Renal cortical epithelial cell (primary cell): ENCODE data around the gene MX2. TPM values are rescaled to one million over a fixed set of nuclear protein-coding genes. Genes with fewer than 3 reads are reported as not detected.

ENCODE experiments used
- DNase-seq: peaks from one replicate; pipeline ENCODE4 v3.0.0-alpha.2; 2011; ENCODE audit warnings: low read depth
- total RNA-seq: library from RNA; depleted of rRNA; stranded (reverse); fragments of >200 nt; gene quantifications from 2 replicates; pipeline ENCODE4 v1.2.3, GENCODE V29; 2014

The MX2 gene
- total RNA-seq, 1 donor from 2014 or later = 0.15 TPM

DNA sequence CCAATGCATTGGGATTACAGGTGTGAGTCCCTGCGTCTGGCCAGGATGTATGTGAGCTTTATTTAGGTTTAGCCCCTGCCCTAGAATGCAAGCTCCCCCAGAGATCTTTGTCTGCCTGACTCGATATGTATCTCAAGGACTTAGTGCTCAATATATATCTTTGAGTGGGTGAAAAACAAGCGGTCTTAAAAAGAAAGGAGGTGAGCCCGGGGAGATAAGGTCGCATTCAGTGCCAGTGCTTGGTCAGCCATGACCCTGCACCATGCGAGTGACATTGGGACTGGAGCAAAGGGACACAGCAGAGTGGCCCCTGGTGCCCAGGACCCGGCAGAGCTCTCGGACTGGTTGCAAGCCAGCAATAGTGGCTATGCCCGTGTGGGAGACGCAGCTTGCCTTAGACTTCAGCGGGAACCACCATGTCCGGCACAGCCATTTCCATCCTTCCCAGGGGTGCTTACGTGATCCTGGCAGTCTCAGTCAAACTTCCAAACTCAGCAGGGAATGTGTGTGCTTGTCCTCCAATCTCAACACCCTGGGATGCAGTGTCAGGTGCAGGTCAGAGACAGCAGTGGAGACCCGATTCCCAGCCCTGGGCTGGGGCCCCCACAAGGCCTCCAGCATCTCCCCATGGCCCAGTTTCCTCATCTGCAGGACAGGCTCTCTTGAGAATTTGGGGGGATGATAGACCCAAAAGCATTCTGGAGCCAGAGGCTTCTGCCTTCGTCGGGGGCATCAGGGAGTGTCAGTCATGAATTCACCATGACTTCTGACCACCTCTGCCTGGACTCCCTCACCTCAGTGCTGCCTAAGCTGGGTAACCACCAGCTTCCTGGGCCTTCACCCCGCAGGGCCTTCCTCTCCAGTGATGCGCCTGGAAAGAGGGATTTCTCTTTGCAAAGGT is 1.8 kb downstream of the MX2 start:
- no peak for DNase-seq

GRCh38 chr21:41364308-41364707 is 2.5 kb downstream of the MX2 start:
- DNase-seq = no peak

- DNase-seq = no peak
Observed at GRCh38 chr21:41365377-41366107, 3.7 kb downstream of the MX2 start.

GRCh38 chr21:41366522-41367151 is 4.8 kb downstream of the MX2 start:
- DNase-seq = peak; percentile 70

- no peak for DNase-seq
Observed at GRCh38 chr21:41367301-41367944, 5.6 kb downstream of the MX2 start.

DNA sequence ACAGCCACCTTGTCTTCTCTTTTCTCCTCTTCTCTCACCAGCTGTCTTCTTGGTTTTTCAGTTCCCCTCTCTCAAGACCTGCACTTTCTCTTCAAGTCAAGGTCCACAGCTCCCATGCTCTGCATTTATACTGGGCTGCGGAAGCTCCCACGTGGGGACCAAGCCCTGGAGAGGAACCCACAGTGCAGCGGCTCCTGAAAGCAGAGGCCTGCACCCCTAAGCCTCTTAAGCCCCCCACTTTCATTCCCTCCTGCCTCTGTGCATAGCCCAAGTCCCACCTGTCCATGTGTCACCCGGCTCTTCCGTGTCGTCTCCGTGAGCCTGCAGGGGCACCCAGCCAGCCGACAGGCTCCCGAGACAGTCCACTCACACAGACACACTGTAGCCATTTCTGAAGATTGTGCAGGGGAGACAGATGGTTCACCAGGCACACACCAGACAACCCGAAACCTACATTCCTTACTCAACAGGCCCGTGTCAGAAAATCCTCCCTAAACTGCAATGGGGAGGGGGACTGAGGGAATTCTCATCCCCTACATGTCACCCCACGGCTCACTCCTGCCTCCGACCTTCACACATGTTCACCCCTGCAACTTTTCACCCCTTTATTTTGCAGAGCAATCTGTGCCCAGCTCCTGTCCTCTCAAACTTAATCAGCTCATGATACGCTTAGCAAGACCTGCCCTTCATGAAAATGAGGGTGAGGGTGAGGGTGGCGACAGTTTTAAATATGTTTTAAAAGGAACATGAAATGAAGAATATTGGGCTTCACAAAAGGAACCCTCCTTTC is 6.3 kb downstream of the MX2 start:
- no peak for DNase-seq

GRCh38 chr21:41368735-41369104 is 6.9 kb downstream of the MX2 start:
- no peak for DNase-seq

GRCh38 chr21:41369105-41369919 is 7.5 kb downstream of the MX2 start:
- no peak for DNase-seq

GRCh38 chr21:41369920-41370839 is 8.4 kb downstream of the MX2 start:
- DNase-seq = no peak

DNA sequence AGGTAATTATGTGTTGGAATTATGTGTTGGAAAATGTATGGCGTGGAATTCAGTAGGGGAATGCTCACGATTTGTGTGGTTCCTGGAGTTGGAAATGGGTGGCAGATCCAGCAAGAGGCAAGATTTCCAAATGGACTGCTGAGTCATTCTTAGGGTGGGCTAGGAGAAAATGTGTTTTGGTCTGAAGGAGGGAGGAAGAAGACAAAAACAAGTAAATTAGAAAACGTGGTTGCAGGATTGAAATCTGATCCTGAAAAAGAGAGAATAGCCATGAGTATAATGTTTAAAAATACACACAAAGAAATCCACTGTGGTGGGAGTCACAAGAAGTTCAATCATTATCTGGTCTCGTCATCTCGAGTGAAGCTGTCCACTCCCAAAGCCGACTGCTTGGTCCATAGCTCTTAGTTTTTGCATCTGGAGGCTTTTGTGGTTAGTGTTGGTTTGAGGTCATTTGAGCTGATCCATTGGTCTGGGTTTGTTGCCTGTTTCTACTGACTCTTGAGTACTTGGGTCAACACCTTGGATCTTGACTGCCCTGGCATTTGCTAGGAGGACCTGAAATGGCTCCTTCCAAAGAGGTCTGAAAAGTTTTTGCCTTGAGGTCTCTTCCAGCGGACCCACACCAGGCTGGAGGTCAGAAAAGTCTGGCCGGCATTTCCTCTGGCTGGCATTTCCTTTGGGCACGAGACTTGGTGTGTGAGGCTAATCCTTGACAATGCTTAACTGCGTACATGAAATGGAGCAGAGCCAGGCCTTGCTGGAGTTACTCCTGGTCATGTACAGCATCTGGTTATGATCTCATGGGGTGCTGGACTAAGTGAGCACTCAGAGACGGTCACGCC is 9.2 kb downstream of the MX2 start:
- DNase-seq = no peak

GRCh38 chr21:41371685-41372030 is 9.8 kb downstream of the MX2 start:
- DNase-seq = no peak

DNA sequence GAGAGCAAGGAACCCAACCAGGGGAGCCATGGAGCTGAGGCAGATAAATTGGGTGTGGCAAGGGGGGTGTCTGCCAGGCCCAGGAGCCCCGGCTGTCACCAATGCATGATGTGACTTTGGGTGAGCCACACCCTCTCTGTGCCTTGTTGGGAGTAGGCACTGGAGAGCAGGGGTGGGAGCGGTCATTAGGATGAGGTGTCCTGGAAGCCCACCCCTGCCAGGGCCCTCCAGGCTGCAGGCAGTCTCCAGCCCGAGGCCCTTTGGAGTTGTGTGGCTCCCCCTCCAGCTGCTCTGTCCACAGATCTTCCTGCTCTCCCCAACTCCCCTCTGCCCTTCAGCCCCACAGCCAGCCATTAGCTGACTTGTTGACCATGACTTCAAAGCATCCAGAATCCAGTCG is 11.4 kb downstream of the MX2 start:
- DNase-seq = no peak

DNA sequence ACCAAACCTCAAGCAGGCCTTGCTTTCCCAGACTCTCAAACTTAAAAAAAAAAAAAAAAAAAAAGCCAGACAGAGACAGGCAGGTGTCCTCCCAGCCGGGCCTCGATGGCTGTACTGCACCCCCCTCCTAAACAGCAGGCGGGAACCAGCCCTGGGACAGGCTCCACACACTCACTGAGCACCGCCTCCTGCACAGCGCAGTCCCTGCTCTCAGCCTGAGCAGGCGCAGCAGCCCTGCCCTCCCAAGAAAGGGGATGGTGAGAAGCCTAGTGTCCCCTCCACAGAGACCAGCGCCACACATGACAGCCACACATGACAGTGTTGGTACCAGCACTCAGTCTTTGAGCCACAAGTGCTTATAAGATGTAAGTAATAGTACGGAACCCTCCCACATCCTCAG is 11.9 kb downstream of the MX2 start:
- no peak for DNase-seq

DNA sequence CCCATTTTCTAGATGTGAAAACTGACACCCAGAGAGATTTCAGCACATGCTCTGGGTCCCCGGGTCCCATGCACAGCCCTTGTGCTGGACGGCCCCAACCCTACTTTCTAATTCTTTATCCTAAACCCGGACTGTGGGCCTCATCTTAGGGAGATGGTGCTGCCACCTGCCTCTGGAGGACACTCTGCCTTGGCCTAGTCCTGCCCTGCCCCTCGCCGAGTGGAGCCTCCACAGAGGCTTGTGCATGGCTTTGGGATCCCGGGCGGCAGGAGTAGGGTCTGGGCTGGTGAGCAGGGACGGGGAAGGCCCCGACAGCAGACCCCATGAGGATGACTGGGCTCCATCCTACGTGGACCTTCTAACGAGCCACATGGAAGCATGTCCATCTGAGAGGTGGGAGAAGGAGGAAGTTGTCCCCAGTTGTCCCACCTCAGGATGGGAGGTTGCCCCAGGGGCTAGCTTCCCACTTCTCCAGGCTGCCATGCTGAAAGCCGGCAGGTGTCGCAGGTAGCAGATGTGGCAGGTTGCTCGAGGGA is 12.4 kb downstream of the MX2 start:
- no peak for DNase-seq

- DNase-seq = no peak
Observed at GRCh38 chr21:41374867-41375533, 13.2 kb downstream of the MX2 start.

- DNase-seq = no peak
Observed at GRCh38 chr21:41375875-41376274, 14.0 kb downstream of the MX2 start.

- no peak for DNase-seq
Observed at GRCh38 chr21:41377715-41378114, 15.9 kb downstream of the MX2 start.

- DNase-seq = no peak
Observed at GRCh38 chr21:41378849-41379248, 17.0 kb downstream of the MX2 start.
